HG03159 (cell line): ENCODE data around the gene PZP.

Experiments used
- ATAC-seq: cut with Tn5 transposase; IDR thresholded peaks from one replicate; pipeline ENCODE4 v1.9.1; 2021; ENCODE audit warnings: mild to moderate bottlenecking, moderate library complexity; ENCODE audit not compliant: unreplicated experiment

Gene PZP

DNA sequence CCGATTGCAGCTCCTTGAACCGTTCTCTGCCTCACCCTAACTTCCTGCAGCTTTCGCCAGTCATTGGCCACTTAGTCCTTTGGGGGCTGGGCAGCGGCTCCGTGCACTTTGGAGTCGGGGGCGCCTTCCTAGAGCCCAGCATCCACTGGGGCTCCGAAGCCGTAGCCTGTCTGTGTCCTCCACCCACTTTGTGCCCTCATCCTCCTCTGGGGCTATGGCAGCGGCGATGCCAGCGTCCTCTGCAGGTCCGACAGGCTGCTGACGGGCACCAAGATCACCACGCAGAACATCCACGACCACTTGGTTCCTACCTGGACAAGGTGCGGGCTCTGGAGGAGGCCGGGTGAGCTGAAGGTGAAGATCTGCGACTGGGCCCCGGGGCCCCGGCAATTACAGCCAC lies 80.7 kb downstream of the PZP start:
- no peak for ATAC-seq

DNA sequence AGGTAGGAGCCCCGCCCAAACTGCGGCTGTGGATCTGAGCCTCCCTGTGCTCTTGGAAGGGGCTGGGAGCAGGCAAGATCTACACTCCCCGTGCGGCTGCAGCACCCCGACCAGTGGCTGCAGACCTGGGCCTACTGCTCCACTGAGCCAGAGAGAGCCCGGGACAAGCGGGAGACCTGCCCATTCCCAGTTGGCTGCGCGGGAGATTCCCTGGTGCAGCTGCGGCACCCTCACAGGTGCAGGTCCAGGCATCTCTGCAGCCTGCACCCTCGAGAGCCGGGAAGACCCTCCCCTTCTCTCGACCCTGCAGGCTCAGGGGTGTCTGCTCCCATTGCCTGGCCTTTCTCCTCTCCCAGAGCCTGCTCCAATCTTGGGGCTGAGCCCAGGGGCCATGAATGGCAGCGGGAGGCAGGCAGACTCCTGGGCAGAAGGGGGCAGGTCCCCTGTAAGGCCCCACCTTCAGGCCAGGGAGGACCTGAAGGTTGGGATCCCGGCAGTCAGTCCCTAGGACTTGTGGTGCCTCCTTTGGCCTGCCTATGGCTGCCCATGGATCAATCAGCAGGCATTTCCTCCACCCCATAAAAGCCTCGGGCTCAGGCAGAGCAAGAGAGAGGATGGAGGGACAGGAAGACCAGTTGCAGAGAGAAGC lies 83.7 kb downstream of the PZP start:
- ATAC-seq = no peak

DNA sequence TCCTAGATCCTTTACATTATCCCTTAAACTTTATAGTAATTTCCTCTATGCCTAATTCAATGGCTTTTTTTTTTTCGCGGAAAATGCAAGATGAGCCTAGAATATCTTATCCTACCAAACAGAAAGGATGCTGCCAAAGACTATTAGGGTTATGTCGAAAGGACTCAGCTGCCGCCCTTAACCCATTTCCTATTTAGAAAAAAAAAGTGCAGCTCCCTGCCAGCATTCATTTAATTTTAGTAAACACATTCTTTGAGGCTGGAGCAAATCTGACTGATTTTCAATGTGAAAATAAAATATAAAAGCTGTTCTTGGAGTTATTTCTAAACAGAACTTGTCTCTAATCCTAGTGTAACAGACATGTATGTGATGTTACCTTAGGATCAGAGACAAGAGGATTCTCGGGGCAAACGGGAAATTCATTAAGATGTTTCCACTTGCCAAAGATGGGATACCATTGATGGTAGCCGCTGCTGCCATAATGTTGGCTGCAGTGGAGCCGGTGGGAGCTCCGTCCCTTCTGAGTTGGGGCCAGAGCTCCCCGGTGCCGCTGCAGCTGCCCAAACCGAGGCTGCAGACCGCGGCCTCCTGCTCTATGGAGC lies 84.3 kb downstream of the PZP start:
- ATAC-seq = no peak

DNA sequence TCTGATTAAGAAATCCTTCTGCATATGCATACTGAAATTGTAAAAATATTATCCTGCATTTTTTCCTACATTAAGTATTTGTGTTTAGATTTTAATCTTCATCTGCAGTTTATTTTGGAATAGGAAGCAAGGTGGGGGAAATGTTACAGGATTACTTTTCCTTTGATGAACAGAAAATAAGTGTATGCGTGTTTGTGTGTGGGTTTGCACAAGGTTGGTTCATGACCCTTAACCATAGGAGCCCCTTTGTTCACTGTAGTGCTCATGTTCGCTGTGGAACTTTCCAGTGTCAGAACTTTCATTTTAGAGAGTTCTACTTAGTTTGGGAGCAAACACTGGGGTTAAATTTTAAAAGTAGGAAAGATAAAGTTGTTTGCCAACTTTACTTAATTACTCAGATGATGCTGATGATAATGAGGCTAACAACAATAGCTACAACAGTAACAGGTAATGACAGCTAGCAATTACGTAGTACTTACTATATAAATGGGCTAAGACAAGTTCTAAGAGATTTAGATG lies 86.0 kb downstream of the PZP start:
- no peak for ATAC-seq

DNA sequence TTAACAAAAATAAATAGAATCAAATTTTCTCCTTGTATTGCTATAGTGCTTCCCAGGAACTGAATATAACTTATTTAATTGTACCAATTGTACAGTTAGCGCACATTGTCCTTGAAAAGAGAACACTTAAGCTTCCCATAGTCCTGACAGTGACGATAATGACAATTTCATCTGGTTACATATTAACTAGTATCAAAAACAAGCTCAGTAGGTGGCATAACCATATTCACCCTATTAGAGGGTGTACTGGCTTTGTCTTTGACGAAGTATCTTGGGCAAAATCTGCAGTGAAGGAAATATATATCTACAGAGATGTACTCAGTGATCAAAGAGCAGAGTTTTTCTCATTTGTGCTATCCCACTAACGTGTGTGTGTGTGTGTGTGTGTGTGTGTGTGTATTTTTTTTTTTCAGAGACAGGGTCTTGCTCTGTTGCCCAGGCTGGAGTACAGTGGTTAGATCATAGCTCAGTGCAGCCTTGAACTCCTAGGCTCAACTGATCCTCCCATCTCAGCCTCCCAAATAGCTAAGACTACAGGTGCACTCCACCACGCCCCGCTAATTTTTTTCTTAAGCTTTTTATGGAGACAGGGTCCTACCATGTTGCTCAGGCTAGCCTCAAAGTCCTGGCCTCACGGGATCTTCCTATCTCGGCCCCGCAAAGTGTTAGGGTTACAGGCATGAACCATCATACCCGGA lies 87.6 kb downstream of the PZP start:
- no peak for ATAC-seq

DNA sequence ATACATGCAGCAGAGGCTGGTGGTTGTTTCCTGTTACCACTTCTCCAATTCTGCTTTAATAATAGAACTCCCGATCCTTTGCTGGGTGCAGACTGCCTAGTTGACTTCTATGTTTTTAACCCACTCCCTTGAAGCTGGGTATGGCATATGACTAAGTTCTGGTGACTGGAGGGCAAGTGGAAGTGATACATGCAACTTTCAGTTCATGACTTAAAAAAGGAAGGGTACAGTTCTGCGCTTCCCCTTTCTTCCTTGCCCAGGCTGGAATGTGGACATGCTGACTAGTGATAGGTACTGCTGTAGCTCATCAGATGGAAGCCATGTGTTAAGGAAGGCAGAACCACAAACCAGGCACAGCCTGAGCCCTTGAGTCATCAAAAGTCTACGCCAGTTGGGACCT lies 90.0 kb downstream of the PZP start:
- peak; percentile 63 for ATAC-seq

DNA sequence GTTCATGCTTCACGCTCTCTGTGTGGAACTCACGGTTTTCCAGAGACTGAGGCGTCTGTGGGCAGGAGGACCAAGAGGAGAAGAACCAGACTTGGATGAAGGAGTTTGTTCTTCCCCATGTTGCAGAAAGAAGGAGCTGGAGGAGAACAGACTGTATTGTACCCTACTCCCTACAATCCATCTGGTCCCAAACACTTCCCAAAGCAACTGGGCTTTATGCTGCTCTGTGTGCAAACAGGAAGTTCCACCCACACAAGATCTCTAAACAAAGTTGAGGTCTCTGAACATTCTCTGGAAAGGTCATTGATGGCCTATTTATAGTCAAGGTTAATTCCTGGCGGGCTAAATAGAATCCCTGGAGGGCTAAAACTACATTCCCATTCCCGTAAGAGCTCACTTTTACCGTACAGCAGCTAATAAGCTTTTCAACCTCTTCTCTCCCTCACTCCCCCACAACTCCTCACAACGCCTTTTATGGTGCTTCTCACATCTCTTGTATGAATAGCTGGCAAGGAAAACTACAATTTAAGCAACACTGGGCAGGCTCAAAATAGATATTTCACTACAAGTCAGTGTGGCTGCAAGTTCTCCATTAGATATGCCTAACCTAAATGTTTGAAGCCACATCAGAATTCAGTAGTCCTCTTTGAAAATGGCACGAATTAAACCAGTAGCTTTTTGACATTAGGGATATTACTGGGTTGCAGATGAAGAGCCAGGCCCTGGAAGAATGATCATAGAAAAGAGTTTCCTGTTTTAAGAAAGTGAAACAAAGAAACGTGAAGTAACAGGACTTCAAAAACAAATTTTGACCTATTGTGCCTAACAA lies 92.2 kb downstream of the PZP start, which contains the start of gene A2M:
Gene A2M, minus strand, starts transcription at position 189 of the 829 bp plus-strand sequence. Its CDS starts 70 bp downstream, at position 119.
- no peak for ATAC-seq

DNA sequence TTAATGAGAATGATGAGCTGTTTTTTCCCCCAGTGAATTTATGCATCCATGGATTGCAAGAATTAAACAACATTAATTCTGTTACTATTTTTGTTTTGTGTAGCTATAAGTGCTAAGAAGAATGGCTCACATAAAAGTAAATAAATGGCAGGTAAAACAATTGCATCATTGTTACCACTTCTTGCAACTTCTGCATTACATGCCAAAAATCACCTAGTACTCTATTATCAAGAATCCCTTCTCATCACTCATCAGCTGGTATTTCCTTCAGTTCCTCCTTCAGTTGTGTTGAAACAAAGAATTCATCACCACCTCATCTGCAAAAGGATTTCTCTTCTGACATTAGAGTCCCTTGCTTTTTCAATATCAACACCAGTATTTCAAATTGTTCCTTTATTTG lies 93.2 kb downstream of the PZP start:
- ATAC-seq = no peak

DNA sequence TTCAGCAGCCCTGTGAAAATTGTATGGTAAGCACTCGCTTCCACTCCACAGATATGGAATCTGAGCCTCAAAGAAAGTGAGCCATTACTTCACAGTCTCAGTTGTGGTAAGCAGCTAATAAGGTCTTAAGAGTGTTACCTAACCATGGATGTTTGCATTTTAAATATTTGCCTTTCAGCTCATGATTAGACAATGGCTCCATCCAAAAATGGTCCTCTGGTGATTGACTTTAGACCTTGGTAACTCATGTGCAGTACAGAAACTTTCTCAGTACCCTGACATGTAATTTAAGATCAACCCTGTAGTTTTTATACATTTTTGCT lies 94.2 kb downstream of the PZP start:
- no peak for ATAC-seq

DNA sequence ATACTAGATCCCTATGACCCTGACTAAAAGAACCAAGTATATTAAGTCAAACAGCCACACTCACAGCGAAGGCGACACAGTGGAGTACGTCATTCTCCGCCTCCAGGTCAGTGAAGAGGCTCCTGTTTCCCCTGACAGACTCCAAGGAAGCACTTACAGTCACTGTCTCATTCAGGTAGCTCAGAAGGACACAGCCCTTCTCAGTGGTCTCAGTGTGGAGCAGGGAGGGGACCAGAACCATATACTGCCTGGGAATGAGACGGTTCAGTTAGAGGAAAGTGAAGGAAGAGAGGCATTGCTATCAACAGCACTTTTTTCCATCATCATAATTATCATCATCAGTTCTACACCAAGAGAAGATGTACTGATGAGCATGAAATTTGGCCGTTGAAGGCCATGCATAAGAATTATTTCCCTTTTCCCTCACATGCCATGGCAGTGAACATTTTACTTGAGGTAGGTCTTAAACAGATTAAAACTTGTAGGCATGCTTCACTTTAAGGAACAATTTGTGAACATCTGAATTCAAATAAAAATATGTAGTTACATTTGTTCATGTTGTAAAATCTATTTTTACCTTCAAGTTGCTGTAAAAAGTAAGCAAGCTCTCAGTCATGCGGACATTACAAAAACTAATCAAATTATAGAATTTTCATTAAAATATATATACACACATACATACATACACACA lies 94.8 kb downstream of the PZP start:
- ATAC-seq = no peak

DNA sequence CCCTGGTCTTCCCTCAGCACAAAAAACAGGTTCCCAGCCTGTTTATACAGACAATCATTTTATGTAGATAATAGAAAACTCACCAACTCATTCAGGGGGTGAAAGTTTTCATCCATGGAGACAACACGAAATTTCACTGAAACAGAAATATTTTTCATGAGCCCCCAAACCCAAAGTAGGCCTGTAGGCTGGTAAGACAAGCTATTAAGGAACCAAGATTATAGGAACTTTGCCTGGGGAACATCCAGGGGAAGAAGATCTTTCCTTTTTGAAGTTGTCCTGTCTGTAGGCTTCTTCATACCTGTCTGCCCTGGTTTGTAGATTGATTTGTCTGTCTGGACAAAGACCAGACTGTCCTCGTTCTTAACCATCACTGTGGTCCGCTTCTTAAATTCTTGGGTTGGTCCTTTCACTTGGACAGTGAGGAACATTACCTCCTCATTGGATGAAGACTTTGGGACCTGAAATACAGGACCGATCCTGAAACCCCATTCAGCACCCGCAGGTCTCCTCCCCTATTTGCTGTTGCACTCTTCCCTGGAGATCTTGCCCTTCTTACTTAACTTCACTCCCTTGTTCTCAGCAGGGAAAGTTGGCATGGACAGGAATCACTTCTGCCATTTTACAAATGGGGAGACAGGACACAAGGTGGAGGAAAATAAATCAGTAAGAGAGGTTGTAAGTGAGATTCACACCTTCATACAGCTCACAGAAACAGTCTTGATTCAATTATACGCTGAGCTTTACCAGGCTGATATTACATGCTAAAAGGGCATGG lies 95.9 kb downstream of the PZP start:
- no peak for ATAC-seq

DNA sequence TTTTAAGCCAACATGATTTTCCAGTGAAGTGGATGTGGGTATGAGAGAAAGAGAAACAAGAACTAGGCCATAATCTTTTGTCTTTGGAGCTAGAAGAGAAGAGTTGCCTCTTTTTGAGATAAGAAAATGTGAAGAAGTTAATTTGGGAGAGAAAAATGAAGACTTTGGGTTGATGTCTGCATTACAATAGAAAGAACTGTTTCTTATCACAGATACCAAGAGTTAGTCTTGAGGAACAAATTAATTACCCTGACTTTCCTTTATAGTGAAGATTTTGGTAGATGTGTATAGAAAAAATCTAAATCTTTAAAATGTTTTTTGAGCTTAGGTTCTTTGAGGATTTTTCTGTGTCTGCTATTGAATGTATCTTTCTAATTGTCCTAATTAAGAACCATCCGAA lies 96.7 kb downstream of the PZP start:
- ATAC-seq = no peak

DNA sequence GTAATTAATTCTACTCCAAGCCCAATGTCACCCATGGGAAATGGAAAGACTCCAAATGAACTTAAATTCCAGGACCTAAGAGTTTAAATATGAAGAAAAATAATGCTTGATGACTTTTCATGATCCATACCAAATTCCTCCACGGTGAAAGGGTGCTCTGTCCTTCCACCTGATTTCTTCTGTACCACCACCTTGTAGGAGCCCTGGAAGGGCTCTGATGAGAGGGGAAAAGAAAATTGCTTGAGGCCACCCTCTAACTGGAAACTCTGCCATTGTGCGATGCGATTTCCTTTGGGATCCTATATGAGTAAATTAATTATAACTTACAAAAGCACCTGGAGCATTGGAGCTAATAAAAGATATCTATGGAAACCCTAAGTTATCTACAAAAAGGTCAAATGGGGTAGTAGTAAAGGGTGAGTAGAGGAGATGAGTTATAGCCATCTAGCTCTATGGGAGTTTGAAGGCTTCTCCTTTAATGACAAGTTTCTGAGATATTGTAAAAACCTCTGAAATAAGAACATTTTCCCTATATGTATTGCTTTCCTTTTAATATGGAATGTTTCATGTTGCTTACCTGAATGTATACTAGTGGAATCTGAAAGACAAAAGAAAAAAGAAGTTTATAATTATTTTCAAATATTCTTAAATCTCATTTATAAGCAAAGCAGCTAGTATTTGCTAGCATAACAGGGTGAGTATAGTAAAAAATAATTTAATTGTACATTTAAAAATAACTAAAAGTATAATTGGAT lies 98.3 kb downstream of the PZP start:
- ATAC-seq = no peak

DNA sequence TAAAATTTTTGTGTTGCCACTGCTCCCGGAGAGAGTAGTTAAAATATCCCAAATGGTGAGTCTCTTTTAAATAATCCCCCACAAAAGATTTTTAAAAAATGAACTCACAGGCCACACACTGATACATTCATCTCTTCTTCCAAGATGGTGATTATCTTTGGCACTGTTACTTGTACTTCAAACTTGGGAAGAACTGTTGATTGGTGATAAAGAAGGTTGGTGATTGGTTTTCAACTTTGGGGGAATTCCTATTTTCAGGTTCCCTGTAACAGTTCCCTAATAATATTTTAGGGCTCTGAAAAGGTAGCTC lies 99.0 kb downstream of the PZP start:
- ATAC-seq = no peak

DNA sequence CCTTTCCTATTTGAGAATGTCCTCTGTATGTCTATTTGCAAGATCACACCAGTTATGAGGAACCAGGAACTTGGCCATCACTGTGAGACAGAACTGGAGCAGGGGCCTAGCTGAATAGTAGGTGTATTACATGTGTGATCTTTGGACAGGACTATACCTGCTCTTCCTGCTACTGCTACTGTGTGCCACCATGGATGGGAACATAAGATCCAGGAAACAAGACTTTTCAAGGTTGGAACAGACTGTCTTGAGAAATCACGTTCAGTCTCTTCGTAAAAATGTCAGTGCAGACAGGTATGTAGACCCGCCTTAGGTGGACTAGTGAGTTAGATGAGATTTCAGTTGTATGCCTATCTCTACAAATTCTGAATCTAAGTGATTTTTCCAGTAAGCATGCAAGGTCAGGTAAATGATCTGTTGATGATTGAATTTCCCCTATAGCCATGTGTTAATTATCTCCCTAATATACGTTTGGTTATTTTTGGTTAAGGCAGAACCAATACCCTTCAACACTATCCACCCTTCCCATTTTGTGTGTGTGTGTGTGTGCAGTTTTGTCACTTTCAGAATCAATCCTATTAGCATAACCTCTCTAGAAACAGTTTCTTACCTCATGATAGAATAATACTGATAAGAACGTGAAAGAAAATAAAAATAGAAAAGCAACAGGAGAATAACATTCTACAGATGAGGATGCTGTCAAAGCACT lies 99.5 kb downstream of the PZP start:
- ATAC-seq = no peak

DNA sequence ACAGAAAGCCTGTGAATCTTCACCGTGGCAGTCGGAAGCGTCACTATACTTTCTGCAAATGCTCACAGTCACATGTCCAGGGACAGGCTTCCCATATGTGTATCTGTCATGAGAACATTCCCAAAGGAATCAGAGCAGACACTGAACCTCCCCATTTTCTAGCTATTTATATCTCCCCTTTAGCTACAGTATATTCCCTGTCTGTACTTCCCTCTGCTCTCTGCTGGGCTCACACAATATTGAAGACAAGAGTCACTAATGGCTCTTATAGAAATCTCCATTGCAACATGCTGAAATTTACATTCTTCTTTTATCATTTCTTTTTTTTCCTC lies 100.7 kb downstream of the PZP start:
- no peak for ATAC-seq

DNA sequence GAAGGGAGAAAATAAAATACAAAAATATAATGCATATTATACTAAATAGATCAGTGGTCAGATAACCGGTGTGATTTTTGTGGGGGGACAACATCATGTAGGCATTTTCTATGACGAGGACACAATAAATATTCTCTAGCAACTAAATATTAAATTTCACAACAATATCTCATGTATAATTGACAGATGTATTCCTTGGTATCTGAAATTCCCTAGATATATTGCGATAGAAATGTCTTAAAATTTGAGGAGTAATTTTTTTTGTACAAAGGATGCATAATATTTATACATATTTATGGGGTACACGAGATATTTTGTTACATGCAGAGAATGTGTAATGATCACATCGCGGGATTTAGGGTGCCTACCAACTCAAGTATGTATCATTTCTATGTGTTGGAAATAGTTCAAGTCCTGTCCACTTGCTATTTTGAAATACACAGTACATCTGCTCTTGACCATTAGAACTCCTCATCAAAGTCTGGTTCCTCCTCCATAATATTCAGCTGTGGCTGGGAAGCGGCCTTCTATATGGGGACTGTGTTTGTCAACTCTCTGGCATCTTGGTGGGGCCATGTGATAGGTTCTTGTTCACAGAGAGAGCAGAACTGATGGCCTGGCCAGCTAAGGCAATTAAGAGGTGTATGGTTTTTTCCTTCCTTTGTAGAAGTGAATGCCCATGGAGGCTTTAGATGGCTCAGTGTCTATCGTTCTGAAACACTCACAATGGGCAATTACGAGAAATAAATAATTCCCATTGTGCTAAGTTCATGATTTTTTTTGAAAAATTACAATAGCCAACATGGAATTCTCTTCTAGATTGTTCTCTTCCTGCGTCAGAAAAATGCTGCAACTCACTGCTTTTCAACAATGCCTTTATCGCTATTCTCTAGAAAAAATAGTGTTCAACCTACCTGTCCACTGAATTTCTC lies 101.3 kb downstream of the PZP start:
- ATAC-seq = no peak

DNA sequence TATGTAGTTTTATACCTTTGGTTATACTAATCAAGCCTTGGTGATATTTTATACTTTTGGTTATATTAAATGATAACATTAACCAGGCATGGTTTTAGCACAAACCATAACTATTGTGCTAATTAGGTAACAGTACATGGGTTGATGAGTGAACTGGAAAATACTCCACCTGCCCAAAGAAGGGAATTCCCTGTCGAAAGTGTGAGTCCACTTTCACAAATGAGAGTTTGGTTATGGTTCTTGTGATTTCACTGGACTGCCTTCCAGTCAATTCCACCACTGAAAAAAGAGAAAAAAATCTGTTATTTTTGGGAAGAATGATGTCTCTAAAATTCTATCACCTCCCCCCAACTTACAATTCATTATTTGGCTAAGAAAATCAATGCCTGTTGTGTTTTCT lies 102.1 kb downstream of the PZP start:
- no peak for ATAC-seq
